Epithelial cell of esophagus (primary cell): ENCODE measurements around the gene APLP2.

Source experiments
- DNase-seq: peaks from one replicate; pipeline ENCODE4 v3.0.0; 2010; ENCODE audit warnings: low read depth
- H3K4me3 ChIP-seq: 2 replicates; pipeline ENCODE4 v1.5.1; 2011; ENCODE audit warnings: mild to moderate bottlenecking, low read length, control low read depth
- CTCF ChIP-seq: IDR thresholded peaks from 2 replicates; pipeline ENCODE4 v1.5.1; 2011; ENCODE audit warnings: low read depth, mild to moderate bottlenecking, low read length, control low read depth, inconsistent platforms; ENCODE audit not compliant: insufficient read depth; ENCODE audit errors: missing control alignments

The APLP2 gene

GRCh38 chr11:130157840-130158239 is 88.1 kb downstream of the APLP2 start:
- no peak overlapping the region for H3K4me3 ChIP-seq
- TF ChIP-seq CTCF, result no peak
- DNase-seq, result no peak

- H3K4me3 ChIP-seq, result no peak overlapping the region
- no peak for DNase-seq
- no peak for TF ChIP-seq CTCF
Measured at GRCh38 chr11:130159139-130159538, 89.4 kb downstream of the APLP2 start.

GRCh38 chr11:130159657-130160497 is 90.2 kb downstream of the APLP2 start, which contains the start of gene ST14:
ST14 (plus strand) TSS chr11:130159782; CDS start chr11:130159980, 198 bp downstream.
- peak; percentile 85 for DNase-seq
- TF ChIP-seq CTCF, result no peak
- peak within 1 kb of the TSS; percentile 86 for H3K4me3 ChIP-seq

- no peak for DNase-seq
- peak overlapping the region; percentile 86 for H3K4me3 ChIP-seq
- TF ChIP-seq CTCF, result no peak
Measured at GRCh38 chr11:130160498-130161155, 90.9 kb downstream of the APLP2 start.

GRCh38 chr11:130161441-130162145 is 91.9 kb downstream of the APLP2 start:
- no peak for TF ChIP-seq CTCF
- peak overlapping the region; percentile 86 for H3K4me3 ChIP-seq
- DNase-seq, result no peak

GRCh38 chr11:130162733-130163132 is 93.0 kb downstream of the APLP2 start:
- no peak for TF ChIP-seq CTCF
- DNase-seq, result peak; percentile 89
- H3K4me3 ChIP-seq, result no peak overlapping the region
